HCT116 (cell line): Measurements from ENCODE around the gene PEX11G. TPM values are rescaled to one million over a fixed set of nuclear protein-coding genes. Genes with fewer than 3 reads are reported as not detected.

ENCODE experiments used
- ATAC-seq: fragments of 200-7000 bp; cut with Tn5 transposase; 2 replicates; pipeline ENCODE4 v1.9.1; 2020; ENCODE audit warnings: mild to moderate bottlenecking, moderate library complexity
- BruUV-seq: library from RNA; stranded (reverse); fragments of 400-500 nt; replicated peaks from 2 replicates; lab custom pipeline; 2021; lab: Mats Ljungman, UMichigan
- CTCF ChIA-PET: fragments of 300-600 bp; sonication (Branson Sonifier 250); formaldehyde crosslinking; loops from one replicate; lab custom pipeline; 2021; ENCODE audit warnings: antibody characterized with exemption; lab: Charles Lee
- POLR2A ChIA-PET: fragments of 300-600, 350-600 bp; sonication (Branson Sonifier 250); formaldehyde crosslinking; loops from one replicate; lab custom pipeline; 2021; ENCODE audit warnings: antibody characterized with exemption; lab: Charles Lee
- RAD21 ChIA-PET, 2 experiments: fragments of 300-600 bp; sonication (Branson Sonifier 250); formaldehyde crosslinking; loops; one replicate each; lab custom pipeline; 2023; ENCODE audit warnings: low total read pairs in 2 of 2; ENCODE audit not compliant: uncharacterized antibody in 2 of 2, unreplicated experiment in 2 of 2, low non-redundant PET in 1 of 2; lab: Charles Lee
- DNase-seq: peaks from one replicate; pipeline ENCODE4 v3.0.0-alpha.2; 2010; ENCODE audit warnings: low read depth, low spot score
- H2AFZ ChIP-seq: fragments of 200-600 bp; shearing (Covaris generic), sonication (generic); 2 replicates; pipeline ENCODE4 v1.6.1; 2017; ENCODE audit warnings: low read depth, mixed run types, mixed read lengths, antibody characterized with exemption, low read length; ENCODE audit not compliant: poor library complexity, severe bottlenecking
- H3K27ac ChIP-seq: 2 replicates; pipeline ENCODE4 v1.5.1; 2012; ENCODE audit warnings: low read depth, low read length
- H3K27me3 ChIP-seq: fragments of 200-600 bp; sonication (generic); 2 replicates; pipeline ENCODE4 v1.6.1; 2016; ENCODE audit warnings: mixed run types, low read length, mixed read lengths; ENCODE audit not compliant: insufficient read depth
- H3K36me3 ChIP-seq, 2 experiments: fragments of 200-500 bp in 1 of 2; fragments of 200-600 bp in 1 of 2; sonication (Bioruptor generic) in 1 of 2; sonication (generic) in 1 of 2; 2 replicates each; pipeline versions ENCODE4 v1.5.1 to v1.6.1; 2014 to 2016; ENCODE audit warnings: low read length in 2 of 2, inconsistent platforms in 1 of 2, mixed read lengths in 1 of 2, mixed run types in 1 of 2; ENCODE audit not compliant: insufficient read depth in 2 of 2, control insufficient read depth in 1 of 2
- H3K4me1 ChIP-seq, 2 experiments: fragments of 200-600 bp in 1 of 2; sonication (generic) in 1 of 2; 2 replicates each; pipeline versions ENCODE4 v1.5.1 to v1.6.1; 2012 to 2017; ENCODE audit warnings: low read length in 2 of 2, inconsistent platforms in 1 of 2, mild to moderate bottlenecking in 1 of 2, mixed read lengths in 1 of 2, mixed run types in 1 of 2, moderate library complexity in 1 of 2; ENCODE audit not compliant: insufficient read depth in 2 of 2, control insufficient read depth in 1 of 2
- H3K4me2 ChIP-seq: fragments of 200-600 bp; sonication (generic); 2 replicates; pipeline ENCODE4 v1.6.1; 2017; ENCODE audit warnings: mixed run types, low read length, mixed read lengths
- H3K4me3 ChIP-seq, 2 experiments: fragments of 200-600 bp in 1 of 2; sonication (generic) in 1 of 2; replicated peaks in 1 of 2; 2 replicates each; pipeline ENCODE4 v1.5.1; 2011 to 2016; ENCODE audit warnings: low read length in 2 of 2, control low read depth in 1 of 2, low read depth in 1 of 2, mild to moderate bottlenecking in 1 of 2, mixed read lengths in 1 of 2, mixed run types in 1 of 2
- H3K79me2 ChIP-seq: fragments of 200-600 bp; sonication (generic); 2 replicates; pipeline ENCODE4 v1.6.1; 2017; ENCODE audit warnings: mild to moderate bottlenecking, mixed run types, low read length, moderate library complexity, mixed read lengths; ENCODE audit not compliant: insufficient read depth
- H3K9ac ChIP-seq: fragments of 200-600 bp; sonication (generic); 2 replicates; pipeline ENCODE4 v1.6.1; 2016; ENCODE audit warnings: low read length, mixed read lengths
- H3K9me2 ChIP-seq: fragments of 200-600 bp; sonication (generic), shearing (Covaris generic); 2 replicates; pipeline ENCODE4 v1.6.1; 2017; ENCODE audit warnings: mixed run types, mild to moderate bottlenecking, moderate library complexity; ENCODE audit not compliant: insufficient read depth
- H3K9me3 ChIP-seq, 2 experiments: fragments of 200-500 bp in 1 of 2; fragments of 200-600 bp in 1 of 2; sonication (Bioruptor generic) in 1 of 2; sonication (generic) in 1 of 2; 2 replicates each; pipeline ENCODE4 v1.6.1; 2014 to 2017; ENCODE audit warnings: low read length in 2 of 2, mixed read lengths in 2 of 2, inconsistent platforms in 1 of 2, low read depth in 1 of 2, mild to moderate bottlenecking in 1 of 2, mixed run types in 1 of 2, moderate library complexity in 1 of 2; ENCODE audit not compliant: control insufficient read depth in 1 of 2, insufficient read depth in 1 of 2
- H4K20me1 ChIP-seq: fragments of 200-600 bp; sonication (generic), shearing (Covaris generic); 2 replicates; pipeline ENCODE4 v1.6.1; 2017; ENCODE audit warnings: mixed run types, mild to moderate bottlenecking, moderate library complexity; ENCODE audit not compliant: insufficient read depth
- ATF3 ChIP-seq: IDR thresholded peaks from 2 replicates; pipeline ENCODE4 v1.6.1; 2012
- CTCF ChIP-seq, 3 experiments: fragments of 200-600 bp in 1 of 3; sonication (generic) in 1 of 3; IDR thresholded peaks in 2 of 3; conservative IDR thresholded peaks in 1 of 3; 2 replicates each; pipeline ENCODE4 v1.5.1; 2012 to 2017; ENCODE audit warnings: low read depth in 2 of 3, low read length in 2 of 3, antibody characterized with exemption in 1 of 3, borderline replicate concordance in 1 of 3, control low read depth in 1 of 3, mild to moderate bottlenecking in 1 of 3, mixed read lengths in 1 of 3, mixed run types in 1 of 3, moderate library complexity in 1 of 3; ENCODE audit not compliant: insufficient read depth in 1 of 3
- EZH2 ChIP-seq: fragments of 200-600 bp; sonication (generic); IDR thresholded peaks from 2 replicates; pipeline ENCODE4 v1.6.1; 2017; ENCODE audit warnings: antibody characterized with exemption, mixed run types
- EZH2phosphoT487 ChIP-seq: fragments of 200-600 bp; IDR thresholded peaks from 2 replicates; pipeline ENCODE4 v1.6.1; 2018; ENCODE audit warnings: antibody characterized with exemption, borderline replicate concordance
- FOSL1 ChIP-seq: IDR thresholded peaks from 2 replicates; pipeline ENCODE4 v1.6.1; 2012; ENCODE audit warnings: low read depth
- JUND ChIP-seq: IDR thresholded peaks from 2 replicates; pipeline ENCODE4 v1.6.1; 2012
- RAD21 ChIP-seq: IDR thresholded peaks from 2 replicates; pipeline ENCODE4 v1.6.1; 2012; ENCODE audit warnings: low read depth, mild to moderate bottlenecking
- REST ChIP-seq: IDR thresholded peaks from 2 replicates; pipeline ENCODE4 v1.6.1; 2012; ENCODE audit warnings: low read depth
- SIN3A ChIP-seq: IDR thresholded peaks from 2 replicates; pipeline ENCODE4 v1.6.1; 2012; ENCODE audit warnings: low read depth
- SP1 ChIP-seq: IDR thresholded peaks from 2 replicates; pipeline ENCODE4 v1.6.1; 2012; ENCODE audit warnings: low read depth
- TCF7L2 ChIP-seq: IDR thresholded peaks from 2 replicates; pipeline ENCODE4 v1.7.0; 2011; ENCODE audit warnings: borderline replicate concordance, inconsistent platforms; ENCODE audit not compliant: insufficient read depth, insufficient read length; ENCODE audit errors: extremely low read depth
- intact Hi-C: fragments of 100-400 bp; cut with micrococcal nuclease; formaldehyde crosslinking; loops from 2 replicates; pipeline ENCODE4 v1.10.0; 2022
- total RNA-seq: library from RNA; stranded (reverse); gene quantifications from one replicate; pipeline ENCODE4 v1.2.1, GENCODE V29; 2021; ENCODE audit not compliant: unreplicated experiment
- TF ChIP-seq, protein P1 (sequence below): IDR thresholded peaks from 2 replicates; pipeline ENCODE4 v1.6.1; 2011; ENCODE audit warnings: mild to moderate bottlenecking, low read length, moderate library complexity; ENCODE audit not compliant: insufficient replicate concordance; ENCODE audit errors: extremely low read depth

The PEX11G gene
- total RNA-seq, 1 experiment from 2014 or later, result 6.4 TPM

DNA sequence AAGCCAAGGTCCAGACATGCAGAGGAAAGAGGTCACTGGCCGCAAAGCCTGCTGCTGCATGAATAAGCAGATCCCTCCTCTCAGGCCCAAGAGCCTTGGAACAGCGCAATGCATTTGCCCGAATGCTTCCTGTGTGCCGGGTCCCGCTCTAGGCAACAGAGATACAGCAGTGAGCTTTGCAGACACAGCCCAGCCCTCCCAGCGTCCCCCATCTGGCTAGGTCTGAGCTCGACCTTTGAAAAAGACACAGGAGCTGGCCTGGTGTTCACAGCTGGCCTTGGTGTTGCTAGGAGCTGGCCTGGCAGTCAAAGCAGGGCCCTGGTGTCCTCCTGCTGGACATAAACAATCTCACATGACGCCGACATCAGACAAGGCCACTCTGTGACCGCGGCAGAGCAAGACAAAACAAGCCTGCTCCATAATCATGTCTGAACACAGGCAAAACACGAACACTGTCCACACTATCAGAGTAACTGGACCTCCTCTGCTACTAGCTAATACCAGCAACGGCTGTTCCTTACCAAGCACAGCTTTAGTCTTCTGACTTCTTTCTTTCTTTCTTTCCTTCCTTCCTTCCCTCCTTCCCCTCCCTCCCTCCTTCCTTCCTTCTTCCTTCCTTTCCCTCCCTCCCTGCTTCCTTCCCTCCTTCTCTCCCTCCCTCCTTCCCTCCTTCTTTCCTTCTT is 5.7 kb upstream of the PEX11G start (continued):
- no peak for TF ChIP-seq CTCF (IDR thresholded peaks at IDR 0.05 in 2 of 3, conservative IDR thresholded peaks at IDR 0.05 in 1 of 3; ENCODE audit: borderline replicate concordance in 1 of 3, insufficient read depth in 1 of 3, low read depth in 2 of 3, low read length in 2 of 3)
- TF ChIP-seq JUND, result no peak
- no peak for TF ChIP-seq ATF3

- no peaks in the 10 kb centered on the region for H3K27me3 ChIP-seq
- no TSS peak for BruUV-seq
- no peak overlapping the region for H3K4me3 ChIP-seq
- H3K4me1 ChIP-seq, result peaks cover 13 to 30% of the 10 kb centered on the region in 2 experiments
- intact Hi-C loops, result no loop called here
- ChIA-PET POLR2A (no interaction called here), RAD21 (no interaction called here), CTCF (no interaction called here)
- no peaks in the 10 kb centered on the region for H3K79me2 ChIP-seq
- DNase-seq, result no peak
- no peak overlapping the region for H2AFZ ChIP-seq
- H3K4me2 ChIP-seq, result peak overlapping the region; percentile 39; the same call in 1 of the 2 replicates
- H3K36me3 ChIP-seq, result no peaks in the 10 kb centered on the region
- no peak overlapping the region for H3K27ac ChIP-seq
- no peak for ATAC-seq
- no peaks in the 10 kb centered on the region for H4K20me1 ChIP-seq
- H3K9ac ChIP-seq, result no peak overlapping the region
- H3K9me3 ChIP-seq, result no peaks in the 10 kb centered on the region
- H3K9me2 ChIP-seq, result no peaks in the 10 kb centered on the region
- TF ChIP-seq, protein P1, sequence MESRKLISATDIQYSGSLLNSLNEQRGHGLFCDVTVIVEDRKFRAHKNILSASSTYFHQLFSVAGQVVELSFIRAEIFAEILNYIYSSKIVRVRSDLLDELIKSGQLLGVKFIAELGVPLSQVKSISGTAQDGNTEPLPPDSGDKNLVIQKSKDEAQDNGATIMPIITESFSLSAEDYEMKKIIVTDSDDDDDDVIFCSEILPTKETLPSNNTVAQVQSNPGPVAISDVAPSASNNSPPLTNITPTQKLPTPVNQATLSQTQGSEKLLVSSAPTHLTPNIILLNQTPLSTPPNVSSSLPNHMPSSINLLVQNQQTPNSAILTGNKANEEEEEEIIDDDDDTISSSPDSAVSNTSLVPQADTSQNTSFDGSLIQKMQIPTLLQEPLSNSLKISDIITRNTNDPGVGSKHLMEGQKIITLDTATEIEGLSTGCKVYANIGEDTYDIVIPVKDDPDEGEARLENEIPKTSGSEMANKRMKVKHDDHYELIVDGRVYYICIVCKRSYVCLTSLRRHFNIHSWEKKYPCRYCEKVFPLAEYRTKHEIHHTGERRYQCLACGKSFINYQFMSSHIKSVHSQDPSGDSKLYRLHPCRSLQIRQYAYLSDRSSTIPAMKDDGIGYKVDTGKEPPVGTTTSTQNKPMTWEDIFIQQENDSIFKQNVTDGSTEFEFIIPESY, result no peak
- TF ChIP-seq CTCF (IDR thresholded peaks at IDR 0.05 in 2 of 3, conservative IDR thresholded peaks at IDR 0.05 in 1 of 3; ENCODE audit: borderline replicate concordance in 1 of 3, insufficient read depth in 1 of 3, low read depth in 2 of 3, low read length in 2 of 3), result no peak
- TF ChIP-seq RAD21, result no peak
- TF ChIP-seq EZH2phosphoT487, result no peak
- TF ChIP-seq SIN3A, result no peak
- no peak for TF ChIP-seq JUND
- no peak for TF ChIP-seq EZH2
- no peak for TF ChIP-seq TCF7L2
- no peak for TF ChIP-seq REST
- TF ChIP-seq SP1, result no peak
- TF ChIP-seq ATF3, result no peak
- no peak for TF ChIP-seq FOSL1
Measured at GRCh38 chr19:7492558-7492957, 3.7 kb upstream of the PEX11G start.
